Measurements from ENCODE around the gene ACAP2. TPM values are rescaled to one million over a fixed set of nuclear protein-coding genes. Genes with fewer than 3 reads are reported as not detected.
A peak's percentile ranks its signal among the peaks of the same experiment; 100 is the strongest.
"Not testable (repeated sequence)": the region's sequence is repeated elsewhere in the genome, so short reads cannot be mapped to it uniquely, and the experiment has no call there.

The ACAP2 gene
- polyA plus RNA-seq (ENCODE audit: insufficient read length in 3 of 3): 10 to 100 TPM; 32.0 to 37.2 (median 33.8) TPM
- long read RNA-seq, donor 1, full-length matches to known transcripts: 2 of 2 reads
- long read RNA-seq, donor 1, partial matches to known transcripts: 0 of 2 reads
- long read RNA-seq, donor 1, other reads (novel, unspliced or antisense): 0 of 2 reads
- long read RNA-seq, donor 2: 0 reads
- long read RNA-seq, donor 3, full-length matches to known transcripts: 7 of 7 reads
- long read RNA-seq, donor 3, partial matches to known transcripts: 0 of 7 reads
- long read RNA-seq, donor 3, other reads (novel, unspliced or antisense): 0 of 7 reads
- long read RNA-seq, donor 4: 0 reads
- long read RNA-seq, donor 5: 0 reads
- long read RNA-seq, donor 6, full-length matches to known transcripts: 1 of 1 reads
- long read RNA-seq, donor 6, partial matches to known transcripts: 0 of 1 reads
- long read RNA-seq, donor 6, other reads (novel, unspliced or antisense): 0 of 1 reads
- long read RNA-seq, donor 7, full-length matches to known transcripts: 1 of 1 reads
- long read RNA-seq, donor 7, partial matches to known transcripts: 0 of 1 reads
- long read RNA-seq, donor 7, other reads (novel, unspliced or antisense): 0 of 1 reads
- long read RNA-seq, donor 8: 0 reads
- long read RNA-seq, donor 9, partial matches to known transcripts: 27 of 27 reads
- long read RNA-seq, donor 9, other reads (novel, unspliced or antisense): 0 of 27 reads
- long read RNA-seq, donor 10, full-length matches to known transcripts: 4 of 4 reads
- long read RNA-seq, donor 10, partial matches to known transcripts: 0 of 4 reads
- long read RNA-seq, donor 10, other reads (novel, unspliced or antisense): 0 of 4 reads
- long read RNA-seq, donor 11, full-length matches to known transcripts: 3 of 3 reads
- long read RNA-seq, donor 11, partial matches to known transcripts: 0 of 3 reads
- long read RNA-seq, donor 11, other reads (novel, unspliced or antisense): 0 of 3 reads
- long read RNA-seq, donor 12, full-length matches to known transcripts: 1 of 1 reads
- long read RNA-seq, donor 12, partial matches to known transcripts: 0 of 1 reads
- long read RNA-seq, donor 12, other reads (novel, unspliced or antisense): 0 of 1 reads
- long read RNA-seq, donor 13: 0 reads
- long read RNA-seq, donor 14, partial matches to known transcripts: 0 of 1 reads
- long read RNA-seq, donor 14, other reads (novel, unspliced or antisense): 0 of 1 reads
- long read RNA-seq, donor 15, full-length matches to known transcripts: 1 of 1 reads
- long read RNA-seq, donor 15, partial matches to known transcripts: 0 of 1 reads
- long read RNA-seq, donor 15, other reads (novel, unspliced or antisense): 0 of 1 reads
- long read RNA-seq, donor 16, full-length matches to known transcripts: 7 of 16 reads
- long read RNA-seq, donor 16, partial matches to known transcripts: 9 of 16 reads
- long read RNA-seq, donor 16, other reads (novel, unspliced or antisense): 0 of 16 reads

GRCh38 chr3:195442573-195443390 is at the start of gene ACAP2:
TSS of gene ACAP2 (minus strand) at chr3:195443020. CDS start at chr3:195442847, 173 bp downstream.
- peak; percentile 94 to 100 (median 98) for DNase-seq (ENCODE audit: extremely low read depth in 1 of 11, low read depth in 9 of 11, low spot score in 4 of 11)

- no peak for DNase-seq (ENCODE audit: extremely low read depth in 1 of 11, low read depth in 9 of 11, low spot score in 4 of 11)
Measured at GRCh38 chr3:195475614-195476013, 32.8 kb upstream of the ACAP2 start.

GRCh38 chr3:195475116-195475515 is 32.3 kb upstream of the ACAP2 start:
- not testable (repeated sequence) for DNase-seq (ENCODE audit: extremely low read depth in 1 of 11, low read depth in 9 of 11, low spot score in 4 of 11)

GRCh38 chr3:195468841-195469240 is 26.0 kb upstream of the ACAP2 start:
- no peak for DNase-seq (ENCODE audit: extremely low read depth in 1 of 11, low read depth in 9 of 11, low spot score in 4 of 11)

GRCh38 chr3:195468391-195468776 is 25.6 kb upstream of the ACAP2 start:
- no peak for DNase-seq (ENCODE audit: extremely low read depth in 1 of 11, low read depth in 9 of 11, low spot score in 4 of 11)

GRCh38 chr3:195467641-195468390 is 25.0 kb upstream of the ACAP2 start:
- DNase-seq (ENCODE audit: extremely low read depth in 1 of 11, low read depth in 9 of 11, low spot score in 4 of 11): no peak

GRCh38 chr3:195466251-195466650 is 23.4 kb upstream of the ACAP2 start:
- DNase-seq (ENCODE audit: extremely low read depth in 1 of 11, low read depth in 9 of 11, low spot score in 4 of 11): no peak

- not testable (repeated sequence) for DNase-seq (ENCODE audit: extremely low read depth in 1 of 11, low read depth in 9 of 11, low spot score in 4 of 11)
Measured at GRCh38 chr3:195462922-195463321, 20.1 kb upstream of the ACAP2 start.

GRCh38 chr3:195462308-195462610 is 19.4 kb upstream of the ACAP2 start:
- no peak for DNase-seq (ENCODE audit: extremely low read depth in 1 of 11, low read depth in 9 of 11, low spot score in 4 of 11)

GRCh38 chr3:195461594-195462307 is 18.9 kb upstream of the ACAP2 start:
- no peak for DNase-seq (ENCODE audit: extremely low read depth in 1 of 11, low read depth in 9 of 11, low spot score in 4 of 11)

GRCh38 chr3:195460091-195460713 is 17.4 kb upstream of the ACAP2 start:
- no peak for DNase-seq (ENCODE audit: extremely low read depth in 1 of 11, low read depth in 9 of 11, low spot score in 4 of 11)

GRCh38 chr3:195458316-195458717 is 15.5 kb upstream of the ACAP2 start:
- no peak for DNase-seq (ENCODE audit: extremely low read depth in 1 of 11, low read depth in 9 of 11, low spot score in 4 of 11)

- DNase-seq (ENCODE audit: extremely low read depth in 1 of 11, low read depth in 9 of 11, low spot score in 4 of 11): no peak
Measured at GRCh38 chr3:195455789-195456188, 13.0 kb upstream of the ACAP2 start.

- no peak for DNase-seq (ENCODE audit: extremely low read depth in 1 of 11, low read depth in 9 of 11, low spot score in 4 of 11)
Measured at GRCh38 chr3:195453236-195453635, 10.4 kb upstream of the ACAP2 start.

GRCh38 chr3:195451373-195452015 is 8.7 kb upstream of the ACAP2 start:
- no peak for DNase-seq (ENCODE audit: extremely low read depth in 1 of 11, low read depth in 9 of 11, low spot score in 4 of 11)

- DNase-seq (ENCODE audit: extremely low read depth in 1 of 11, low read depth in 9 of 11, low spot score in 4 of 11): no peak
Measured at GRCh38 chr3:195450731-195451229, 8.0 kb upstream of the ACAP2 start.
